B cell (primary cell): ENCODE results near the gene KIF26B. TPM values are rescaled to one million over a fixed set of nuclear protein-coding genes. Genes with fewer than 3 reads are reported as not detected.

Experiments used
- ATAC-seq: fragments of 200-7000 bp; cut with Tn5 transposase; one replicate; pipeline ENCODE4 v1.10.0; 2021; ENCODE audit warnings: low read depth, mild to moderate bottlenecking, moderate number of reproducible peaks, moderate library complexity
- CTCF ChIA-PET: fragments of 350-600 bp; sonication (Branson Sonifier 250); formaldehyde crosslinking; loops from one replicate; lab custom pipeline; 2021; ENCODE audit warnings: antibody characterized with exemption, inconsistent platforms; lab: Charles Lee
- POLR2A ChIA-PET: fragments of 350-600 bp; sonication (Branson Sonifier 250); formaldehyde crosslinking; loops from one replicate; lab custom pipeline; 2021; ENCODE audit warnings: antibody characterized with exemption; lab: Charles Lee
- DNase-seq: peaks from one replicate; pipeline ENCODE4 v3.0.0; 2013
- H2AFZ ChIP-seq: 2 replicates; pipeline ENCODE4 v1.6.1; 2012; ENCODE audit warnings: mild to moderate bottlenecking, low read depth, low read length; ENCODE audit not compliant: insufficient read depth, poor library complexity, severe bottlenecking
- H3K27ac ChIP-seq, 2 donors: 1 replicate in 1 of 2; 2 replicates in 1 of 2; pipeline ENCODE4 v1.5.1; 2012 to 2013; ENCODE audit warnings: low read length in 2 of 2, mild to moderate bottlenecking in 2 of 2, moderate library complexity in 1 of 2
- H3K27me3 ChIP-seq, 4 experiments: fragments of 200-600 bp in 1 of 4; sonication (generic) in 1 of 4; replicated peaks in 1 of 4; 1 replicate in 2 of 4; 2 replicates in 2 of 4; pipeline versions ENCODE4 v1.6.1 to v1.7.0; 2013 to 2016; ENCODE audit warnings: low read length in 3 of 4, mild to moderate bottlenecking in 2 of 4, mixed read lengths in 1 of 4, moderate library complexity in 1 of 4; ENCODE audit not compliant: insufficient read depth in 4 of 4, control insufficient read depth in 3 of 4; ENCODE audit errors: control extremely low read depth in 1 of 4
- H3K36me3 ChIP-seq, 2 experiments: replicated peaks in 1 of 2; 1 replicate in 1 of 2; 2 replicates in 1 of 2; pipeline versions ENCODE4 v1.6.1 to v1.7.1; 2013; ENCODE audit warnings: low read length in 1 of 2; ENCODE audit not compliant: insufficient read depth in 2 of 2, control insufficient read depth in 1 of 2; ENCODE audit errors: control extremely low read depth in 1 of 2, extremely low read depth in 1 of 2
- H3K4me1 ChIP-seq, 2 donors: fragments of 200-600 bp in 1 of 2; sonication (generic) in 1 of 2; 1 replicate in 1 of 2; 2 replicates in 1 of 2; pipeline versions ENCODE4 v1.5.1 to v1.6.1; 2013 to 2017; ENCODE audit warnings: low read length in 2 of 2; ENCODE audit not compliant: control insufficient read depth in 2 of 2, insufficient read depth in 2 of 2
- H3K4me2 ChIP-seq: replicated peaks from 2 replicates; pipeline ENCODE3; 2012; ENCODE audit warnings: mild to moderate bottlenecking, low read depth, low read length; ENCODE audit not compliant: poor library complexity, severe bottlenecking
- H3K4me3 ChIP-seq, 5 experiments: fragments of 200-600 bp in 1 of 5; sonication (generic) in 1 of 5; 1 replicate in 3 of 5; 2 replicates in 2 of 5; pipeline versions ENCODE4 v1.5.1 to v1.7.0; 2011 to 2016; ENCODE audit warnings: low read length in 4 of 5, mild to moderate bottlenecking in 4 of 5, low read depth in 2 of 5, control low read depth in 1 of 5, moderate library complexity in 1 of 5; ENCODE audit not compliant: insufficient read depth in 1 of 5; ENCODE audit errors: control extremely low read depth in 1 of 5, extremely low read depth in 1 of 5
- H3K79me2 ChIP-seq: fragments of 200-600 bp; sonication (generic); one replicate; pipeline ENCODE4 v1.6.0; 2016; ENCODE audit warnings: low read length; ENCODE audit not compliant: control insufficient read depth, insufficient read depth
- H3K9ac ChIP-seq: fragments of 200-600 bp; sonication (generic); 2 replicates; pipeline ENCODE4 v1.6.1; 2017; ENCODE audit warnings: mild to moderate bottlenecking, low read length, moderate library complexity
- H3K9me3 ChIP-seq, 3 donors: one replicate each; pipeline versions ENCODE4 v1.6.1 to v1.7.1; 2013; ENCODE audit warnings: low read length in 2 of 3; ENCODE audit not compliant: control insufficient read depth in 2 of 3, insufficient read depth in 1 of 3; ENCODE audit errors: control extremely low read depth in 1 of 3
- H4K20me1 ChIP-seq: 2 replicates; pipeline ENCODE4 v1.6.0; 2012; ENCODE audit warnings: mild to moderate bottlenecking, low read length; ENCODE audit not compliant: insufficient read depth, control insufficient read depth, poor library complexity, severe bottlenecking
- H3K27ac Mint-ChIP-seq: one replicate; pipeline ENCODE4 v1.8.0; 2021; ENCODE audit warnings: mixed read lengths
- H3K27me3 Mint-ChIP-seq: one replicate; pipeline ENCODE4 v1.8.0; 2021; ENCODE audit warnings: mixed read lengths
- H3K4me1 Mint-ChIP-seq: one replicate; pipeline ENCODE4 v1.8.0; 2021; ENCODE audit warnings: mixed read lengths
- H3K4me3 Mint-ChIP-seq: one replicate; pipeline ENCODE4 v1.8.0; 2021; ENCODE audit warnings: mixed read lengths
- H3K9me3 Mint-ChIP-seq: one replicate; pipeline ENCODE4 v1.8.0; 2022; ENCODE audit warnings: mixed read lengths; ENCODE audit not compliant: insufficient read depth
- CTCF ChIP-seq: fragments of 200-600 bp; IDR thresholded peaks from one replicate; pipeline ENCODE4 v1.8.0; 2022; ENCODE audit warnings: antibody characterized with exemption, mild to moderate bottlenecking
- EZH2 ChIP-seq: IDR thresholded peaks from 2 replicates; pipeline ENCODE4 v1.6.1; 2012; ENCODE audit warnings: borderline replicate concordance, low read depth, mild to moderate bottlenecking, moderate library complexity, low read length; ENCODE audit not compliant: insufficient read depth, poor library complexity, severe bottlenecking
- WGBS: methylation state at CpG from one replicate; pipeline ENCODE4 v1.1.5; 2013; ENCODE audit warnings: missing lambda C conversion rate; ENCODE audit not compliant: insufficient coverage; 5-methylcytosine and 5-hydroxymethylcytosine counted together
- intact Hi-C: fragments of 100-400 bp; cut with micrococcal nuclease; formaldehyde crosslinking; loops from one replicate; pipeline ENCODE4 v1.10.0; 2022
- polyA plus RNA-seq: library from polyadenylated mRNA; depleted of rRNA; stranded (reverse); fragments of >200 nt; gene quantifications from 2 replicates; pipeline ENCODE4 v1.2.3, GENCODE V29; 2012
- total RNA-seq, 2 donors: library from RNA; stranded (reverse); fragments of 120-200 nt in 1 of 2; gene quantifications; 1 replicate in 1 of 2; 2 replicates in 1 of 2; pipeline versions ENCODE4 v1.2.3 to v1.2.4, GENCODE V29; 2013 to 2022

KIF26B gene
- total and polyA plus RNA-seq, 2 donors (not counting 1 experiment from before 2014, with no cell fraction given): 0.62 TPM; not detected in 1

- no peaks in the 10 kb centered on the region for H3K79me2 ChIP-seq
- ATAC-seq (no peak), DNase-seq (no peak)
- POLR2A ChIA-PET: no interaction called here
- Mint-ChIP-seq H3K4me3 (no peak overlapping the region), H3K27me3 (peaks cover 3% of the 10 kb centered on the region), H3K9me3 (peaks cover 3% of the 10 kb centered on the region), H3K27ac (no peak overlapping the region), H3K4me1 (no peaks in the 10 kb centered on the region)
- intact Hi-C loops: no loop called here
- H3K27ac ChIP-seq: no peak overlapping the region
- no peaks in the 10 kb centered on the region for H3K36me3 ChIP-seq
- H2AFZ ChIP-seq: no peak overlapping the region
- peaks cover 0 to 7% (median 0%) of the 10 kb centered on the region in 3 donors for H3K9me3 ChIP-seq
- no peak overlapping the region for H3K4me2 ChIP-seq
- 100% methylated on average over 3 of the region's 8 CpGs for WGBS
- no peaks in the 10 kb centered on the region for H3K4me1 ChIP-seq
- H3K27me3 ChIP-seq: no peaks in the 10 kb centered on the region
- H4K20me1 ChIP-seq: no peaks in the 10 kb centered on the region
- H3K4me3 ChIP-seq: no peak overlapping the region
- no peak overlapping the region for H3K9ac ChIP-seq
- CTCF ChIA-PET: interaction anchor here (0.6 kb wide), 1 partner anchor 1010 kb away, joined by 3 read pairs; no protein-coding TSS in a partner anchor
- no peak for TF ChIP-seq CTCF
- TF ChIP-seq EZH2: no peak
Observed at GRCh38 chr1:245448975-245449431, 294.2 kb downstream of the KIF26B start.

GRCh38 chr1:245453541-245453940, 298.8 kb downstream of the KIF26B start:
- TF ChIP-seq EZH2: no peak
- no peak for TF ChIP-seq CTCF
- no peak overlapping the region for H3K27ac ChIP-seq
- POLR2A ChIA-PET: no interaction called here

More at GRCh38 chr1:245453541-245453940, 298.8 kb downstream of the KIF26B start:
- intact Hi-C loops: no loop called here
- H3K9me3 Mint-ChIP-seq: no peaks in the 10 kb centered on the region
- no peak for ATAC-seq
- Histone ChIP-seq H3K27me3 (no peaks in the 10 kb centered on the region), H3K4me1 (no peaks in the 10 kb centered on the region), H3K9ac (no peak overlapping the region), H3K4me3 (no peak overlapping the region), H3K36me3 (no peaks in the 10 kb centered on the region), H3K4me2 (no peak overlapping the region), H4K20me1 (no peaks in the 10 kb centered on the region), H3K79me2 (no peaks in the 10 kb centered on the region), H2AFZ (no peak overlapping the region), H3K9me3 (no peaks in the 10 kb centered on the region)
- H3K4me1 Mint-ChIP-seq: no peaks in the 10 kb centered on the region
- no peak overlapping the region for H3K4me3 Mint-ChIP-seq
- DNase-seq: no peak
- CTCF ChIA-PET: no interaction called here
- H3K27ac Mint-ChIP-seq: no peak overlapping the region
- peaks cover 5% of the 10 kb centered on the region for H3K27me3 Mint-ChIP-seq
- WGBS: no CpG with 5 or more reads among the region's 4 CpGs
